NAMALWA (cell line): ENCODE results near the gene PCDHGB6.
"Not testable (repeated sequence)": the region's sequence is repeated elsewhere in the genome, so short reads cannot be mapped to it uniquely, and the experiment has no call there.

Source experiments
- DNase-seq: peaks from one replicate; pipeline ENCODE4 v3.0.0-alpha.2; 2015; ENCODE audit warnings: low spot score

PCDHGB6 gene

GRCh38 chr5:141407790-141408505, at the start of gene PCDHGB6:
PCDHGB6 (plus strand) TSS chr5:141408021; CDS start chr5:141408203, 182 bp downstream.
- not testable (repeated sequence) for DNase-seq

GRCh38 chr5:141359790-141360426, 47.9 kb upstream of the PCDHGB6 start, which contains the start of gene PCDHGB2:
PCDHGB2 (plus strand) TSS chr5:141359994; CDS start chr5:141360136, 142 bp downstream.
- DNase-seq, result peak; percentile 89

GRCh38 chr5:141360685-141361084, 47.1 kb upstream of the PCDHGB6 start:
- no peak for DNase-seq

GRCh38 chr5:141362719-141363118, 45.1 kb upstream of the PCDHGB6 start:
- DNase-seq, result peak; percentile 21

- no peak for DNase-seq
These were observed 43.7 kb upstream of the PCDHGB6 start, which contains the start of gene PCDHGA5 for GRCh38 chr5:141363952-141364660. PCDHGA5 (plus strand) TSS chr5:141364162; CDS start chr5:141364331, 169 bp downstream.

GRCh38 chr5:141366016-141366896, 41.6 kb upstream of the PCDHGB6 start:
- DNase-seq, result no peak

- DNase-seq, result peak; percentile 54
These were observed 37.6 kb upstream of the PCDHGB6 start, which contains the start of gene PCDHGB3 for GRCh38 chr5:141369994-141370848. PCDHGB3 (plus strand) TSS chr5:141370242; CDS start chr5:141370395, 153 bp downstream.

- DNase-seq, result no peak
These were observed 36.0 kb upstream of the PCDHGB6 start for GRCh38 chr5:141371572-141372475.

- peak; percentile 41 for DNase-seq
These were observed 34.0 kb upstream of the PCDHGB6 start, which contains the start of gene PCDHGA6 for GRCh38 chr5:141373673-141374317. PCDHGA6 (plus strand) TSS chr5:141373891; CDS start chr5:141374084, 193 bp downstream.

GRCh38 chr5:141374627-141375026, 33.2 kb upstream of the PCDHGB6 start:
- no peak for DNase-seq

- DNase-seq, result not testable (repeated sequence)
These were observed 32.2 kb upstream of the PCDHGB6 start for GRCh38 chr5:141375444-141376155.

GRCh38 chr5:141382469-141383294, 25.1 kb upstream of the PCDHGB6 start, which contains the start of gene PCDHGA7:
PCDHGA7 (plus strand) TSS chr5:141382742; CDS start chr5:141382900, 158 bp downstream.
- no peak for DNase-seq

GRCh38 chr5:141383345-141383744, 24.5 kb upstream of the PCDHGB6 start:
- no peak for DNase-seq

- DNase-seq, result no peak
These were observed 23.2 kb upstream of the PCDHGB6 start for GRCh38 chr5:141384471-141385267.

- DNase-seq, result not testable (repeated sequence)
These were observed 20.1 kb upstream of the PCDHGB6 start, which contains the start of gene PCDHGB4 for GRCh38 chr5:141387557-141388311. PCDHGB4 (plus strand) TSS chr5:141387698; CDS start chr5:141387885, 187 bp downstream.
